Measurements from ENCODE around the gene SLC10A7. TPM values are rescaled to one million over a fixed set of nuclear protein-coding genes. Genes with fewer than 3 reads are reported as not detected.

SLC10A7 gene
- total RNA-seq, 3 donors from 2014 or later: 11.6 to 14.4 (median 13.0) TPM

- DNase-seq: no peak
- H3K36me3 Mint-ChIP-seq (ENCODE audit: insufficient read depth): peaks cover 9% of the 10 kb centered on the region
- no peak for ATAC-seq
- H3K4me1 Mint-ChIP-seq (ENCODE audit: low read depth): no peaks in the 10 kb centered on the region
- H3K9me3 Mint-ChIP-seq: no peaks in the 10 kb centered on the region
- no peak overlapping the region for H3K4me3 Mint-ChIP-seq
- H3K27me3 Mint-ChIP-seq (ENCODE audit: low read depth): no peaks in the 10 kb centered on the region
These were observed 81.7 kb downstream of the SLC10A7 start for GRCh38 chr4:146439999-146440398.

GRCh38 chr4:146439437-146439836, 82.3 kb downstream of the SLC10A7 start:
- Mint-ChIP-seq H3K36me3 (ENCODE audit: insufficient read depth) (peaks cover 8% of the 10 kb centered on the region), H3K9me3 (no peaks in the 10 kb centered on the region), H3K4me1 (ENCODE audit: low read depth) (no peaks in the 10 kb centered on the region), H3K27me3 (ENCODE audit: low read depth) (no peaks in the 10 kb centered on the region), H3K4me3 (no peak overlapping the region)
- ATAC-seq: no peak
- DNase-seq: no peak

GRCh38 chr4:146437778-146438177, 84.0 kb downstream of the SLC10A7 start:
- DNase-seq: no peak
- Mint-ChIP-seq H3K9me3 (no peaks in the 10 kb centered on the region), H3K36me3 (ENCODE audit: insufficient read depth) (peaks cover 8% of the 10 kb centered on the region), H3K4me3 (no peak overlapping the region), H3K27me3 (ENCODE audit: low read depth) (no peaks in the 10 kb centered on the region), H3K4me1 (ENCODE audit: low read depth) (no peaks in the 10 kb centered on the region)
- ATAC-seq: no peak

GRCh38 chr4:146436423-146437162, 85.1 kb downstream of the SLC10A7 start:
- DNase-seq: no peak
- Mint-ChIP-seq H3K27me3 (ENCODE audit: low read depth) (no peaks in the 10 kb centered on the region), H3K9me3 (no peaks in the 10 kb centered on the region), H3K4me3 (no peak overlapping the region), H3K36me3 (ENCODE audit: insufficient read depth) (peaks cover 11% of the 10 kb centered on the region), H3K4me1 (ENCODE audit: low read depth) (no peaks in the 10 kb centered on the region)
- ATAC-seq: no peak

GRCh38 chr4:146435962-146436361, 85.8 kb downstream of the SLC10A7 start:
- Mint-ChIP-seq H3K27me3 (ENCODE audit: low read depth) (no peaks in the 10 kb centered on the region), H3K4me1 (ENCODE audit: low read depth) (no peaks in the 10 kb centered on the region), H3K36me3 (ENCODE audit: insufficient read depth) (peaks cover 8% of the 10 kb centered on the region), H3K9me3 (no peaks in the 10 kb centered on the region), H3K4me3 (no peak overlapping the region)
- DNase-seq: no peak
- no peak for ATAC-seq

GRCh38 chr4:146432065-146432464, 89.7 kb downstream of the SLC10A7 start:
- DNase-seq (no peak), ATAC-seq (no peak)
- H3K9me3 Mint-ChIP-seq: no peaks in the 10 kb centered on the region
- no peaks in the 10 kb centered on the region for H3K27me3 Mint-ChIP-seq (ENCODE audit: low read depth)
- H3K4me3 Mint-ChIP-seq: no peak overlapping the region
- H3K36me3 Mint-ChIP-seq (ENCODE audit: insufficient read depth): peaks cover 3% of the 10 kb centered on the region
- no peaks in the 10 kb centered on the region for H3K4me1 Mint-ChIP-seq (ENCODE audit: low read depth)

- no peak for ATAC-seq
- Mint-ChIP-seq H3K27me3 (ENCODE audit: low read depth) (no peaks in the 10 kb centered on the region), H3K4me3 (no peak overlapping the region), H3K36me3 (ENCODE audit: insufficient read depth) (peaks cover 4% of the 10 kb centered on the region), H3K9me3 (no peaks in the 10 kb centered on the region), H3K4me1 (ENCODE audit: low read depth) (no peaks in the 10 kb centered on the region)
- no peak for DNase-seq
These were observed 93.4 kb downstream of the SLC10A7 start for GRCh38 chr4:146428298-146428697.

- ATAC-seq: no peak
- no peak for DNase-seq
- no peaks in the 10 kb centered on the region for H3K4me1 Mint-ChIP-seq (ENCODE audit: low read depth)
- H3K4me3 Mint-ChIP-seq: no peak overlapping the region
- no peaks in the 10 kb centered on the region for H3K9me3 Mint-ChIP-seq
- H3K27me3 Mint-ChIP-seq (ENCODE audit: low read depth): no peaks in the 10 kb centered on the region
- H3K36me3 Mint-ChIP-seq (ENCODE audit: insufficient read depth): peaks cover 7% of the 10 kb centered on the region
These were observed 103.9 kb downstream of the SLC10A7 start for GRCh38 chr4:146417822-146418221.

- H3K4me1 Mint-ChIP-seq (ENCODE audit: low read depth): no peaks in the 10 kb centered on the region
- peaks cover 4% of the 10 kb centered on the region for H3K36me3 Mint-ChIP-seq (ENCODE audit: insufficient read depth)
- ATAC-seq: no peak
- H3K27me3 Mint-ChIP-seq (ENCODE audit: low read depth): no peaks in the 10 kb centered on the region
- H3K9me3 Mint-ChIP-seq: no peaks in the 10 kb centered on the region
- no peak overlapping the region for H3K4me3 Mint-ChIP-seq
- no peak for DNase-seq
These were observed 105.9 kb downstream of the SLC10A7 start for GRCh38 chr4:146415829-146416228.

GRCh38 chr4:146407669-146408084, 114.1 kb downstream of the SLC10A7 start:
- H3K4me3 Mint-ChIP-seq: no peak overlapping the region
- ATAC-seq: no peak
- no peaks in the 10 kb centered on the region for H3K4me1 Mint-ChIP-seq (ENCODE audit: low read depth)
- no peaks in the 10 kb centered on the region for H3K36me3 Mint-ChIP-seq (ENCODE audit: insufficient read depth)
- H3K27me3 Mint-ChIP-seq (ENCODE audit: low read depth): no peaks in the 10 kb centered on the region
- no peaks in the 10 kb centered on the region for H3K9me3 Mint-ChIP-seq
- no peak for DNase-seq

- ATAC-seq (no peak), DNase-seq (no peak)
- Mint-ChIP-seq H3K4me1 (ENCODE audit: low read depth) (no peaks in the 10 kb centered on the region), H3K9me3 (no peaks in the 10 kb centered on the region), H3K4me3 (no peak overlapping the region), H3K27me3 (ENCODE audit: low read depth) (no peaks in the 10 kb centered on the region), H3K36me3 (ENCODE audit: insufficient read depth) (no peaks in the 10 kb centered on the region)
These were observed 114.5 kb downstream of the SLC10A7 start for GRCh38 chr4:146407257-146407656.

GRCh38 chr4:146401274-146401673, 120.5 kb downstream of the SLC10A7 start:
- Mint-ChIP-seq H3K4me1 (ENCODE audit: low read depth) (peaks cover 1% of the 10 kb centered on the region), H3K9me3 (no peaks in the 10 kb centered on the region), H3K27me3 (ENCODE audit: low read depth) (no peaks in the 10 kb centered on the region), H3K4me3 (no peak overlapping the region), H3K36me3 (ENCODE audit: insufficient read depth) (no peaks in the 10 kb centered on the region)
- no peak for DNase-seq
- no peak for ATAC-seq

- Mint-ChIP-seq H3K4me3 (no peak overlapping the region), H3K9me3 (no peaks in the 10 kb centered on the region), H3K36me3 (ENCODE audit: insufficient read depth) (no peaks in the 10 kb centered on the region), H3K4me1 (ENCODE audit: low read depth) (peaks cover 1% of the 10 kb centered on the region), H3K27me3 (ENCODE audit: low read depth) (no peaks in the 10 kb centered on the region)
- DNase-seq: no peak
- ATAC-seq: no peak
These were observed 122.8 kb downstream of the SLC10A7 start for GRCh38 chr4:146398896-146399445.

- ATAC-seq: no peak
- no peak for DNase-seq
- H3K4me3 Mint-ChIP-seq: no peak overlapping the region
- H3K9me3 Mint-ChIP-seq: no peaks in the 10 kb centered on the region
- no peaks in the 10 kb centered on the region for H3K27me3 Mint-ChIP-seq (ENCODE audit: low read depth)
- peaks cover 1% of the 10 kb centered on the region for H3K4me1 Mint-ChIP-seq (ENCODE audit: low read depth)
- no peaks in the 10 kb centered on the region for H3K36me3 Mint-ChIP-seq (ENCODE audit: insufficient read depth)
These were observed 123.3 kb downstream of the SLC10A7 start for GRCh38 chr4:146398404-146398803.

- no peak for ATAC-seq
- Mint-ChIP-seq H3K4me3 (no peak overlapping the region), H3K27me3 (ENCODE audit: low read depth) (no peaks in the 10 kb centered on the region), H3K9me3 (no peaks in the 10 kb centered on the region), H3K36me3 (ENCODE audit: insufficient read depth) (peaks cover 4% of the 10 kb centered on the region), H3K4me1 (ENCODE audit: low read depth) (no peaks in the 10 kb centered on the region)
- no peak for DNase-seq
These were observed 132.2 kb downstream of the SLC10A7 start for GRCh38 chr4:146389561-146389960.

Data from activated T-cell treated with anti-CD3 and anti-CD28 coated beads, Interleukin-2, amount 50 U/mL, for 4 hours (primary cell).